NCI-H1930 (cell line): ENCODE measurements around the gene PPM1H.
A peak's percentile ranks its signal among the peaks of the same experiment; 100 is the strongest.
"Not testable (repeated sequence)": the region's sequence is repeated elsewhere in the genome, so short reads cannot be mapped to it uniquely, and the experiment has no call there.

ENCODE experiments used
- DNase-seq, 2 experiments: peaks; one replicate each; lab custom pipeline; 2025; lab: John Stamatoyannopoulos, UW

PPM1H gene

DNA sequence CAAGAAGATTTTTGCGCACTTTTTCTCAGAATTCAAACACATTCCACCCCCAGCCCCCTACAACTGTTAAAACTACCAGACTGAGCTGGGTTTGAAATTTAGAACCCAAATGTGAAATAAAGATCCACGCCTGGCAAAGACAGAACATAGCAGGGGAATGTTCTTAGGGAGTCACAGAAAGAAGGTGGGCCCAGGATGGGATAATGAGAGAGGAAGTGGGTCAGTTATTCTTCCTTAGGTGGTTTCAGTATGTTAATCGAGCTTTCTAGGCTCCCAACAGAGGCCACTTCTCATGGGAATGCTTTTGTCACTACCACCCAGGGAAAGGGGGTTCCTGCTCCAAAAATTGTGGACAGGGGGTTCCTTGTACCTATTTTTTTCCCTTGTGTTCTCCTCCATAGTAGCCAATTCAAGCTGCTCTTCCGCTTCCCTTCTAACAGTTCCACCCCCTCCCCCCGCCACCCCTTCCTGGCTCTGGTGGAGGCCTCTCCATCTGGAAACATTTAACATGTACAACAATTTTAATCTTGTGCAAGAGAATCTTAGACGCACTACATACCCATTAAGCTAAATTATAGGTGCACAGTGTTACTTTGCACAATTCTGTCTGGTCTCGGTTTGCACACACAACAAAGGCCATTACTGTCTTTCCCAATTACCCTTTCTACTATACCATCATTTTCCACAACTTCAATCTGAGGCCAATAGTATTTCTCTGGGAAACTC is 250.2 kb downstream of the PPM1H start:
- no peak for DNase-seq

DNA sequence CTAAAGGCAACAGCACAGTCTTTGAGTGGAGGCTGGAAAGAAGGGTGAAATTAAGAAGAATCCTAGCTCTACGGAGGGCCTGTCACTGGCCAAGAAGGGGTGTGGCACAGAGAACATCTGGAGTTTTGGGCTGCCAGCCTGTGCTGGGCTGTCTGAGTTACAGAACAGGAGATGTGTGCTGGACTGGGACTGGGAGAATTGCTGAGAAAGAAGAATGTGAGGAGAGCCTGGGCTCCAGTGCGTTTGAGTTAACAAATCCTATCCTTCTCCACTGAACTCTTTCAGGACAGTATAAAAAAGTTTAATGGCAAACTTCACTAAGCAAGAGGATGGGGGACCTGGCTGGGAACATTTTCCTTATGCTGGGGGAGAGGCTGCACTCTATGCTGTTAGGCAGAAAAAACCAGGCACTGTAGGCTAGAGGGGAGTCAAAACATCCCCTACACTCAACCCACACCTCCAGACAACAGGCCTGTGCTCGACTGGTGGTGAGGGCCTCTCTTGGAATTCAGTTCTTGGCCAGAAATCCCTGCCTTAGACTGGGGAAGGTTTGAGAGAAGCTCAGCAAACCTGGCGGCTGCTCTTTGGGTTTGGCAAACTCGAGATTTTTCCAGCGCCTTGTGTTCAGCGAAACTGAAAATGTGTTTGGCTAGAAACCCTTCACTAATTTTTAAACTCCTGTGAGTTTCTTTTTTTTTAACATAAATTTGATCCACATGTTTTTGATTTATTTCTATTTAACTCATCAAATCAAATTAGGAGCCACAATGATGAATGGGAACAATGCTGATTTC is 251.0 kb downstream of the PPM1H start:
- DNase-seq: no peak

DNA sequence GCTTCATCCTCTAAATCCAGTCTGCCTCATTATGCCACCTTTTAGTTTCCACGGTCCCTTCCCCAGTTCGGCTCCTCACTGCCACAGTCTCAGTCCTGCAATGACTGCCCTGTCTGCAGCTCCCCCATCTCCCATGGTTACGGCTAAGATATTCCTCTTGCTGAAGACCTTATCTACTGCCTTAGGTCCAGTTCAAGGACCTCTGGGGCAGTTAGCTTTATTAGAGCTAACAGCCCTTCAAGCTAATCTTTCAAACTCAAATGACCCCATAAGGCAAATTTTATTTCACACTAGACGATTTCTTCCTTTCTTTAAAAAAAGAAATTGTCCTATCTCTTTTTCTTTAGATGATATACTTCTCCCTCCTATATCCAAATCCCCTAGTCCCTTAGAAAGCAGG is 253.6 kb downstream of the PPM1H start:
- no peak for DNase-seq

DNA sequence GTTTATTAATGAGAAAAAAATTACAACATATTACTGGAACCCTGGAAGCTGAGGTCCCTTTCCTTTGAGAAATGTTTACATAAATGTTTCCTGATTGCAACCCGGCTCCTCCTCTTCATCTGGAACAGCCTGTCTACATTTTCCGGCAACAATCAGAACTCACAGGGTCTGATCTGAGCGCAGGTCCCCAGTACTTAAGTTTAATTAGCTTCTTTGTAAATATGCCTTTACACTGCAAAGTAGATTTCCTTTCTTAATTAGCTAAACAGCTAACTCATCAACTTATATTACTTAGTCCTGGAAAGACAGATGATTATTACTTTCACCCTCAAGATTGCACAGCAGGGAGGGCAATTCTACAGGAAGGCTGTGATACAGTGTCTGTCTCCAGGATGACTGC is 255.3 kb downstream of the PPM1H start:
- DNase-seq: no peak

DNA sequence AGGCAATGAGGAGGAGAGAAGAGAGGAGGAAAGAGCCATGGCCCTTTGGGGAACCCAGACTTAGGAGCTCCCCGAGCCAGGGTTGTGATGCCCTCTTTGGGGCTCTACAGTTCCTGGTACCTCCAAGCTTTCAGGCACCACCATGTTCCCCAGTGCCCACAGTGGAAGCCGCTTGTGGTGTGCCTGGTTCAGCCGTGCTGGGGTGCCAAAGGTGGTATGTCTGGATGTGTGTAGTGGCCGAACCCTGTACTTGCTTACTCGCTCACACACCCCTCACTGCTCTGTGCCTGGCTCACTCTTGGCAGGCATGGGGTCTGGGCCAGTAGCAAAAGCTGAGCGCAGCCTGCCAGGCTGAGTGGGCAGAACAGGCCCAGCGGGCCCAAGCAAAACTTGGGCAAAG is 257.6 kb downstream of the PPM1H start:
- DNase-seq: no peak

DNA sequence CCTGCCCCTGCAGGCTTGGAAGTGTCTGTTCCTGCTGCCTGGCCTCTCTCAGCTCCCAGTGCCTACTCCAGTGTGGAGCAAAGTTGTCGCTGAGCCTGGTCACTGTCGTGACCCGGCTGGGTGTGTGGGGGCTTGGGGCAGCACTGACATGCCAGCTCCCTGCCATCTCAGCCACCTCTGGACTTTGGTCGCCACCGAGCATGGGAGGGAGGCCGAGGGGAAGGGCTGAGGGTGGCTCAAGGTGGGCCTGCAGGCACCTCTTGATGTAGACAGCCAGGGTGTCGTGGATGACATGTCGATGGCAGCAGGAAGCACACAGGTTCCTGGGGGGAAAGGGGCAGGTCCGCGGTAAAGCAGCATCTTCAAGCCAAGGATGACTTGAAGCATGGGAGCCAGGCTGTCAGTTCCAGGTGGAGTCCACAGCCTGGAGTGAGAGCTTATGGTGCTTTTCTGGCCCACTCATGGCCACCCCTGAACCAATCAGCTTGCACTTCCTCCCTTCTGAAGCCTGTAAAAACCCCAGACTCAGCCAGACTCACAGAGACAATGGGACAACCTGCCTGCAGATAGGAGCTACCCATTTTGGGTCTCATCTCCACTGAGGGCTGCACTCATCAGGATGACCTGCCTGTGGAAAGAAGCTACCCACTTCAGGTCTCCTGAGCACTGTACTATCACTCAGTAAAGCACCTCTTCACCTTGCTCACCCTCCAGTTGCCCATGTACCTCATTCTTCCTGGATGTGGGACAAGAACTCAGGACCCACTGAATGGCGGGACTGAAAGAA is 258.2 kb downstream of the PPM1H start:
- no peak for DNase-seq

DNA sequence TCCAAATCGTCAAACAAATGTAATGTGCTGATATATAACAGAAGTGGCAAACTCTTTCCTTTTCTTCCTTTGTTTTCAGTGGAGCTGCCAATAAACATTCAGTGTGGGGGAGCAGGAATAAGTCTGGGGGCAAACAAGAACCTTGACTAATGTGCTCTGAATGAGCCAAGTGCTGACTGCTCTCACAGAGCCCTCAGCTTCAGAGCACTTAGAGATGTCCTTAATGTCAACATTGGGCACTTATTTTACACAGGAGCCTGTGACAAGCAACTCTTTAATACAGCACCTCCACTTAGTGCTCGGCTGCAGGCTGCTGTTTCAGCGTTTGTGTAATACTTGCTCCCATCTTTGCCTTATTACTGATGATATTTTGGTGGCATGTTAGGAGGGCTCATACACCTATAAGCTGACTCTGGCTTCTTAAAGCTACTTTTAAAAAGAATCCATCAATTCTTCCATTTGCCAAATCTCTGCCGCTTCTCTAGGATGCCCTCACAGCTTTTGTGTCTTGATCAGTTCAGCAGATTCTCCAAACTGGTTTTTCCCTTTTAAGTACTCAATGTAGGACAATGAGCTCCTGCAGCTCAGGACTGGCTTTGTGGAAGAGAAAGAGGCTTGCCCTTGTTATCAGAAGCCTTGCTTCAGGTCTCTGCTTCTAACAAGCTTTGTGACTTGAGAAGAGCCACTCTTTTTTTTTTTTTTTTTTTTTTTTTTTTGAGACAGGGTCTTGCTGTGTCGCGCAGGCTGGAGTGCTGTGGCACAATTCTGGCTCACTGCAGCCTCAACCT is 261.7 kb downstream of the PPM1H start:
- DNase-seq: no peak

DNA sequence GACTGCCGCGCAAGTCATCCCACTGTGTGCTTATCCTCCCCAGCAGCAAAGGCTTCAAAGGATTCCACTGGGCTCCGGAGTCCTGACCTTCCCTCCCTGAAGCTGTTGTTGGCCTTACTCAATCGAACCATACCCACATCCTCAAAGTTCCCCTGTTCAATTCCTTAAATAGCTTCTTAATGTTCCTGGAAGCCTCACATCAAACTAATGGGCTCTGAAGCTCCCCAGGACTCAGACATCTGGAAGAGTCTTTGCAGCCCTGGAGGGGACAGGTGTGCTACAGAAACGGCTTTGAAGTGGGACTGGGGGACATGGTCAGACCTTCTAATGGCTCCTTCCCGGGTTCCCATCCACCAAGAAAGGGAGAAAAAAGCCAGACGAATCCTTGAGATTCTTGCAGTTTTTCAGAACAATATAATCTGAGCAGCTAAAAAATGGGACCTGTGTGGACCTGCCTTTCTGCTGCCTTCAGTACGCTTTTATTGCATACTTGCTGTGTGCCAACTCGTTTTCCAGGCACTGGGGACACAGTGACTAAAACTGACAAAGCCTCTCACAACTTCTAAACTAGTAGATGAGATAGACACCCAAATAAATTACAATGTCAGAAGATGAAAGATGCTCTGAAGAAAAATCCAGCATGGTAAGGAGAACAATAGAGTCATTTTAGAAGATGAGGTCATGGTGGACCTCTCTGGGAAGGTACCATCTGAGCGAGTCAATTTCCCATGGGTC is 263.8 kb downstream of the PPM1H start:
- DNase-seq: no peak

DNA sequence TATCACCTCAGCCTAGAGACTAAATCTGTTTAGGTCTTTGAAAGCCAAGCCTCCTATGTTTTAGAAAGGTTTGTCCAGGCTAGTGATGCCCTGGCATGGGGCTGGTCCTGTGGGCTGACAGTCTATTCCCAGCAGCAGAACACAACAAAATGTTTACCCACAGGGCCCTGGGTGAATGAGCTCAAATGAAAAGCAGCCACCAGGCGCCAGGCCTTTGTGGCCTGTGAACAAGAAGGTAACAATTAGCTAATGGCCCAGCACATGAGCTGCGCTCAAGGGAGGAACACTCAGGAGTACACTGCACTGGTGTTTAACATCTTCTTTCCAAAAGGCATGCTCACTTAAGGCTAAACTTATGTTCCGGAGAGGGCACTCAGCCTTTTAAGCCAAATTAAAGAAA is 266.2 kb downstream of the PPM1H start:
- peak in 1 of 2 experiments; percentile 38 for DNase-seq

DNA sequence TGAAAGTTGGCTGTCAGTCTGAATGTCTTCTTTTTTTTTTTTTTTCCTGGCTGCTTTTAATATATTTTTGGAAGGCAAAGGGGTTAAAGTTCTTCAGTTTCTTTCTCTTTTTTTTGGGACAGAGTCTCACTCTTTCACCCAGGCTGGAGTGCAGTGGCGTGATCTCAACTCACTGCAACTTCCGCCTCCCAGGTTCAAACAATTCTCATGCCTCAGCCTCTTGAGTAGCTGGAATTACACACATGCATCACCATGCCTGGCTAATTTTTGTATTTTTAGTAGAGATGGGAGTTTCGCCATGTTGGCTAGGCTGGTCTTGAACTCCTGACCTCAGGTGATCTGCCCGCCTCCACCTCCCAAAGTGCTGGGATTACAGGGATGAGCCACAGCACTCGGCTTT is 270.0 kb downstream of the PPM1H start:
- DNase-seq: not testable (repeated sequence)

DNA sequence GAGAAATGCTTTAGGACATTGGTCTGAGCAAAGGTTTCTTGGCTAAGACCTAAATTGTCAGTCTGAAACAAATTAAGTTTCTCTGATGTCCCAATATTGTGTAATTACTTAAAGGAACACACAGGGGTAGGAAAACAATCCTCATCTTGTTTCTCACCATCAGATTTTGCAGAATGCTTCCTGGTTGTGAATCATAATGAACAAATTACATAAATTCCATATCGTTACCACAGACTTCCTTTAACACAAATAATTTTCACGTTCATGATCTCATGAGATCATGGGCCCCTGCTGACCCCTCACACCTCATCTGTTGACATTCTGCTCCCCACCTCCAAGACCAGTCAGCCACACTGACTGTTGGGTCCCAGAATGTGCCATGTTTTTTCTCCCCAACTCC is 274.2 kb downstream of the PPM1H start:
- DNase-seq: no peak

DNA sequence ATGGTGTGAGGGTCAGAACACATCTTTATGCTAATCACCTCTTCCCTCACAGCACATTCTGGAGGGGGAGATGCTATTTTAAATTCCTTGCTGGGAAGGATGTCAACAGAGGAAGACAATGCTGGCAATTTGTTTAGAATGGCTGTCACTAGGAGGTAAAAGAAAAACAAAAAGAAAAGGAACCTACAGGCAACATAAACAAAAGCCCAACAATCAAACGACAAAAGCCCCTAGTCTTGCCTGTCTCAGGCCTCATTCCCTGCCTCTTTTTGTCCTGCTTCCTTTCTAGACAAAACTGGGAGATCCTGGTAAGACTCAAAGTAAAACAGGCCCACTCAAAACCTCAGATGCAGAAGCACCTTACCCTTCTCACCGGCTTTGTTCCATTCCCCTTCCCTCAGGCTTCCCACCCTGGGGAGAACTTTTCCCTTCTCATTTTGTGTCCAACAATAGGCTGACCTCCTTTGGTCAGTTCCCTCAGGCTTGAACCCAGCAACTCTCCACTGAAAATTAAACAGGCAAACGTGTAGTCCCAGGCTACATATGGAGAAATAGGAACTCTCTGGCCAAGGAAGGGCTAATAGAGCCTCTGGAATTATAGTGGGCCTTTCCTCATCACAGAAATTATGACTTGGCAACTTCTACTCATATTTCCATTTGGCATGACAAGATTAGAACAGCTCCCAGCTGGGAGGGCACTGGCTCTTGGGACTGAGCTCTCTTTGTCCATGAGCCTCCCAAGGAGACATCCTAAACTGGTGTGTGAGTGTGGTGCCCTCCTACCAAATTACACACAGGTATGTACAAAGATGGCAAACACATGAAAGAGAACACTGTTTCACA is 275.3 kb downstream of the PPM1H start:
- DNase-seq: no peak

DNA sequence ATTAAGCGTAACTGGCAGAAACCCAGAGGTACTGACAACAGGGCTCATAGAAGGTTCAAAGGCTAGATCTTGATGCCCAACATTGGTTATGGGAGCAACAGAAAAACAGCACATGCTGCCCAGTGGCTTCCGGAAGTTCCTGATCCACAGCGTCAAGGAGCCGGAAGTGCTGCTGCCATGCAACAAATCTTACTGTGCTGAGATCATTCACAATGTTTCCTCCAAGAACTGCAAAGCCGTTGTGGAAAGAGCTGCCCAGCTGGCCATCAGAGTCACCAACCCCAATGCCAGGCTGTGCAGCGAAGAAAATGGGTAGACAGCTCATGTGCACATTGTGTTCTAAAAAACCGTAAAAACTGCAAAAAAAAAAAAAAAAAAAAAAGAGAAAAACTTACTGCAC is 276.0 kb downstream of the PPM1H start:
- no peak for DNase-seq

DNA sequence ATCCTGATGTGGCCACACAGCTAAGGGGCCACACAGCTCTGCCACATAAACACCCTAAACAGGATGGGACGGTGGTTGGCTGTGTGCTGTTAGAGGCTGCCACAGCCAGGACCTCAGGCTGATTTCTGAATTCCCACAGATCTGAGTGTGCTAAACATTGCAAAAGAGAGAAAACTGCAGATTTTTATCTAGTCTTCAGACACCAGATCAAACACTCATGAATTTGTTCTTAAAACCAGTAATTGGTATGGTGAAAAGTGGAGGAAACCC is 277.7 kb downstream of the PPM1H start:
- DNase-seq: no peak

DNA sequence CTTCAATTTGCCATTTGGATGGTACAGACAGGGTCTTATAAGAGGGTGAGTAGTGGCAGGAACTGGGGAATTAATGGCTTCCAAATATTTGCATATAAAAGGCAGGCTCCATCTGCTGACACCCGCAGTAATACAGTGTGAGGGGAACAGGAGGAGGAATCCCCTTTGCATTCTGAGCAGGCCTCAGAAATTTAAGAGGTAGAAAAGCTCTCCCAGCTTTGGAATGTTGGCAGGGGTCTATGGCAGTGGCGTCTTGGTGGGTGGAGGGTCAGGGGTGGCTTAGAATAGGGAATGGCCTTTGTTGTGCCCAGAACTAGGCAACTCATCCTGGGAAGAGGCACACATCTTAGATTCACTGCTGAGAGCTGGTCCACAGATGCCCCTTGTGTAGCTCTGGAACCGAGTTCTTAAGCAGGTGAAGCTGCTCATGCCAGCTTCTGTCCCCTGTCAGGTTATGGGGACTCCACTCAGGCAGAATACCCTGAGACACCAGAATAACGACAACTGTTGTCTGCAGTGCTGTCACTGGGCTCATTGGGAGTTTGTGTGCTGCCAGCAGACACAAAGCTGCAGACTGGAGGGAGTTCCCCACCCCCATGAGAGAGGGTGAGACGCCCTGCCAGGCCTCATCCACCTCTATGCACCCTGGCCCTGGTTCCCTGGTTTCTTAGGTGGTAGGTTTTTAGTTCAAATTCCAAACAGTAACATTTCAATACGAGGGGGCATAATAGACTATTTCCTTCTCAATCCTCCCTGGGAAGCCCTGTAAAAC is 278.2 kb downstream of the PPM1H start:
- DNase-seq: no peak

DNA sequence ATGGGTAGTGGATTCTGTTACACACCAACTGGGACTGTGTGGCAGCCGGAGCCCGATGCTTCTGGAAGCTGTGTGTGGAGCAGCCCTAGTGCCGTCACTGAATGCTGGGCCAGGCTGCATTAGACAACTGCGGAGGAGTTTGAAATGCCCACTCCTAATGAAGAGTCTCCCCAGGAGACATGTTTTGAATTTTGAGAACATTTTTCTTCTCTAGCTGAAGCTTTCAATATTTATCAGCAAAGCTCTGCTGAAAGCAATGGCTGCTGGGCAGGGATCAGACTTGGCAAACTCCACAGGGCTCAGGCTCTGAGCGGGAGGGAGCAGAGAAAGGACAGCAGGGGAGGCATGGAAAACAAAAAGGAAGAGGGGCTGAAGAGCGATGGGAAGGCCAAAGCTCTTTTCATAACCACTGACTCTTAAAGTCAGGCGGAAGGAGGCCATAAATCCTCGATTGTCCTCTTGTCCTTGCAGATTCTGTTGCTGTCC is 279.2 kb downstream of the PPM1H start:
- DNase-seq: no peak

DNA sequence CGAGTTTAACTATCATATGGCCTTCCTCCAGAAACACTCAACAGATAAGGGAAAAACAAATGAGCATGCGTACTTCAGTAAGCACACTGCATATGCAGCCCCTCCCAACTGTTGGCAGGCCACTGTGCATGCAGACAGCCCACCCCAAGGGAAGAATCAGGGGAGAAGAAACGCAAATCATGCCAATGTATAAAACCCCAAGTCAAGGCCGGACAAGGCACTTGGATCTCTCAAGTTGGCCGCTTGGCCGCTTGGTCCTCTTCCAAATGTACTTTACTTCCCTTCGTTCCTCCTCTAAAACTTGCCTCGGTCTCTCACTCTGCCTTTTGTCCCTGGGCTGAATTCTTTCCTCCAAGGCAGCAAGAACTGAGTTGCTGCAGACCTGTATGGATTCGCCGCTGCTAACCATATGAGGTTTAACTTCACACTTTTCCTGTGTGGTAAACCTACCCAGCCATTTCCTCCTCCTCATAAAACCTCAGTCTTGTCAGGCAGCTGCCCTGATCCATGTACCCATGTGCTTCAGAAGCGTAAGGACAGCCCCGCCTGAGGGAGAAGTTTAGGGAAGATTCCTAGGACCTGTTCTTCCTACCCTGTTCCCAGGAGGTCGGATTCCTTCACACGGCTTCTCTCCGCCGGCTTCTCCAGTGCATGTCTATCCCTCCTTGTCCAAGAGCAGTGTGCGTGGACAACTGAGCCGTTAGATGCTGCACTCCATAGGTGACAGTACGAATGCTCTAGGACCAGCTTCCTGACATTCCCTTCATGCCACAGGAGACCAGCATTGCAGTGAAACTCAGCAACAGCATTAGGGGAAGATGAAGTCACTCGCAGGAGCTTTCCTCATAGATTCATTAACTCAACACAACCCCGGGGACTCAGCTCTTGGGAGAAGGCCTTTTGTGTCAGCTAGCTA is 280.4 kb downstream of the PPM1H start:
- DNase-seq: no peak

DNA sequence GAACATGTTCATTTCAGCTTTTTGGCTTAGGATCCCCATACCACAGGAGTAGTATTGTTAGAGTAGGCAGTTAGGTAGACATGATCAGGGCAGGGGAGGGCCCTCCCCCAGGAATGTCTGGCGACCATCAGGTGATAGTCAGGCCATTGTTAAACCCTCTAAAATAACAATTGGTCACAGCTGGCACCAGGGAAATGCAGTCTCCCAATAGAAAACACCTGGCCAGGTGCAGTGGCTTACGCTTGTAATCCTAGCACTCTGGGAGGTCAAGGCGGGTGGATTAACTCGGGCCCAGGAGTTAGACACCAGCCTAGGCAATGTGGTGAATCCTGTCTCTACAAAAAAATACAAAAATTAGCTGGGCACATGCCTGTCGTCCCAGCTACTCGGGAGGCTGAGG is 281.2 kb downstream of the PPM1H start:
- DNase-seq: no peak

DNA sequence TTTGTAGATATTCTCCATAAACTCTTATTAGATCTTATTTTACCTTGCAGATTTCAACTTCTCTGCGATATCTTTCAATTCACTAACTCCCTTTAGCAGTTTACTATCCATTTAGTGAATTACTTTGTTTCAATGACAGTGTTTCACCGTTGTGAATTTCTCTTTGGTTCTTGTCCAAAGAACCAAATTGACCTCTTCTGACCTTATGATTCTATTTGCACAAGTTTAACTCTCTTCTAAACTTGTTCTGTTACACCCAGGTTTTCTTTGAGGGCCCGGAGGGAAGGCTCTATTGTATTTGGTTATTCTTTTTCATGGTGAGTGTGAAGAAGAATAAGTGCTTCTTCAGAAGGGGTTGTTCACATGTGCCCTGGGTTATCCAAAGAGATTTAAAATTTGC is 281.6 kb downstream of the PPM1H start:
- no peak for DNase-seq
